ENCODE measurements around the gene WHRN.

The WHRN gene

GRCh38 chr9:114426046-114426948 is 79.0 kb downstream of the WHRN start:
- no peak for DNase-seq

GRCh38 chr9:114425126-114425525 is 80.1 kb downstream of the WHRN start:
- TF ChIP-seq CTCF (IDR thresholded peaks at IDR 0.05; ENCODE audit: low read depth, low read length, missing control alignments), result no peak
- no peak for DNase-seq
- H3K36me3 ChIP-seq (replicated peaks), result no peaks in the 10 kb centered on the region
- in situ Hi-C loops (cut with HindIII; ENCODE audit: low pct_ligation_motif_present, low sequenced_read_pairs), result no loop called here
- H3K27me3 ChIP-seq (replicated peaks), result peaks cover 14% of the 10 kb centered on the region
- H3K27ac ChIP-seq, result no peak overlapping the region
- H3K4me3 ChIP-seq (ENCODE audit: low read depth, low read length), result no peak overlapping the region

More at GRCh38 chr9:114426046-114426948, 79.0 kb downstream of the WHRN start:
- in situ Hi-C loops (cut with HindIII; ENCODE audit: low pct_ligation_motif_present, low sequenced_read_pairs), result no loop called here
- Histone ChIP-seq H3K36me3 (replicated peaks) (no peaks in the 10 kb centered on the region), H3K27ac (no peak overlapping the region), H3K4me3 (ENCODE audit: low read depth, low read length) (no peak overlapping the region), H3K27me3 (replicated peaks) (peaks cover 18% of the 10 kb centered on the region)
- no peak for TF ChIP-seq CTCF (IDR thresholded peaks at IDR 0.05; ENCODE audit: low read depth, low read length, missing control alignments)

GRCh38 chr9:114424126-114424525 is 81.1 kb downstream of the WHRN start:
- Histone ChIP-seq H3K4me3 (ENCODE audit: low read depth, low read length) (no peak overlapping the region), H3K27ac (no peak overlapping the region), H3K27me3 (replicated peaks) (peaks cover 7% of the 10 kb centered on the region), H3K36me3 (replicated peaks) (no peaks in the 10 kb centered on the region)
- no peak for TF ChIP-seq CTCF (IDR thresholded peaks at IDR 0.05; ENCODE audit: low read depth, low read length, missing control alignments)
- in situ Hi-C loops (cut with HindIII; ENCODE audit: low pct_ligation_motif_present, low sequenced_read_pairs), result no loop called here
- DNase-seq, result no peak

GRCh38 chr9:114423181-114423580 is 82.1 kb downstream of the WHRN start:
- no peak for TF ChIP-seq CTCF (IDR thresholded peaks at IDR 0.05; ENCODE audit: low read depth, low read length, missing control alignments)
- Histone ChIP-seq H3K27ac (no peak overlapping the region), H3K4me3 (ENCODE audit: low read depth, low read length) (no peak overlapping the region), H3K27me3 (replicated peaks) (peaks cover 7% of the 10 kb centered on the region), H3K36me3 (replicated peaks) (no peaks in the 10 kb centered on the region)
- no peak for DNase-seq
- in situ Hi-C loops (cut with HindIII; ENCODE audit: low pct_ligation_motif_present, low sequenced_read_pairs), result no loop called here

- Histone ChIP-seq H3K36me3 (replicated peaks) (no peaks in the 10 kb centered on the region), H3K4me3 (ENCODE audit: low read depth, low read length) (no peak overlapping the region), H3K27ac (no peak overlapping the region), H3K27me3 (replicated peaks) (peaks cover 4% of the 10 kb centered on the region)
- no peak for TF ChIP-seq CTCF (IDR thresholded peaks at IDR 0.05; ENCODE audit: low read depth, low read length, missing control alignments)
- DNase-seq, result no peak
- in situ Hi-C loops (cut with HindIII; ENCODE audit: low pct_ligation_motif_present, low sequenced_read_pairs), result no loop called here
These were observed 84.1 kb downstream of the WHRN start for GRCh38 chr9:114421147-114421546.

All from brain microvascular endothelial cell (primary cell).